Gastrocnemius medialis (tissue), 4 donors: ENCODE results near the gene RTP4. TPM values are rescaled to one million over a fixed set of nuclear protein-coding genes. Genes with fewer than 3 reads are reported as not detected.

ENCODE experiments used
- total RNA-seq, 4 donors: library from RNA; depleted of rRNA; stranded (reverse); fragments of >200 nt; gene quantifications; one replicate each; pipeline versions ENCODE4 v1.1.0 to v1.2.3, GENCODE V29; 2016

The RTP4 gene
- total RNA-seq, 4 donors from 2014 or later = 0.16 to 0.87 (median 0.39) TPM; not detected in 1

Other genes with a start within 250 kb of the RTP4 start
- gene RPL39L, start 228.9 kb upstream of the RTP4 start, total RNA-seq = 1 to 10 TPM in 1 of 4 donors, under 1 TPM in 1, not detected in 2; 0.71 to 1.6 TPM
- gene RTP1, start 170.9 kb upstream of the RTP4 start, total RNA-seq = not detected
- 1 to 10 TPM in 2 of 4 donors, under 1 TPM in 2; 0.27 to 7.3 (median 2.6) TPM for gene MASP1, start 76.6 kb upstream of the RTP4 start, total RNA-seq